ENCODE measurements around the gene LDB1.
A peak's percentile ranks its signal among the peaks of the same experiment; 100 is the strongest.

LDB1 gene, protein sequence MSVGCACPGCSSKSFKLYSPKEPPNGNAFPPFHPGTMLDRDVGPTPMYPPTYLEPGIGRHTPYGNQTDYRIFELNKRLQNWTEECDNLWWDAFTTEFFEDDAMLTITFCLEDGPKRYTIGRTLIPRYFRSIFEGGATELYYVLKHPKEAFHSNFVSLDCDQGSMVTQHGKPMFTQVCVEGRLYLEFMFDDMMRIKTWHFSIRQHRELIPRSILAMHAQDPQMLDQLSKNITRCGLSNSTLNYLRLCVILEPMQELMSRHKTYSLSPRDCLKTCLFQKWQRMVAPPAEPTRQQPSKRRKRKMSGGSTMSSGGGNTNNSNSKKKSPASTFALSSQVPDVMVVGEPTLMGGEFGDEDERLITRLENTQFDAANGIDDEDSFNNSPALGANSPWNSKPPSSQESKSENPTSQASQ

DNA sequence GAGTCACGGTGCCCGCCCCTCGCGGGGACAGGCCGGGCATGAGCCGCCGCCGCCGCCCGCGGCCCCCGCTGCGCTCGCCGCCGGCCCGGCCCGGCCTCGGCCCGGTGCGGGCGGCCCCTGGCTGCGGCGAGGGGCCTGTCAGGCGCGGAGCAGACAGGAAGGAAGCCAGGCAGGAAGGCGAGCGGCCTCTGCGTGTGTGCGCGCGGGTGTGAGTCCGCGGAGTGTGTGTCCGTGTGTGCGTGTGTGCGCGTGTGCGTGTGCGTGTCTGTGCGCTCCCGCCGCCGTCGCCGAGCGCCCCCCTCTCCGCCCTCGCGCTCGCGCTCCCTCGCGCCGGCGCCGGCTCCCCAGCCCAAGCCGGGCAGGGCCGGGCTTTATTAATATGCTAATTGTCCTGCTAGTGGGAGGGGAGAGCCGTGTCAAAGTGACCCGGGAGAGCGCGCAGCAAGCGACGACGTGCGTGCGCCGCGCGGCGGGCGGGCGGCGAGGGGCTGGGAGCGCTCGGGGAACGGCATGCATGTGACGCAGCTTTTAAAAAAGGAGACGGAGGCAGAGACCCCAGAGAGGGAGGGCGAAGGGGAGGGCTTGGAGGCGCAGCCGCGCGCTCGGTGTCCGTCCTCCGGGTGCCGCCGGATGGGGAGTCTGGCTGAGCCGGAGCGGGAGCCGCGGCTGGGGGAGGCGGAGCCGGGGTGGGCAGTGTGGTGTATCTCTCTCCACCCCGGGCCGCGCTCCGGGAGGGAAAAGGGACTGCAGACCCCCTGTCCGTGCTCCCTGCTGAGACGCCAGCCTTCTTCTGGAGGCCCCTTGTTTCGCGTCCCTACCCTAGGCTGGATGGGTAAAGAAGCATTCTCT, at the start of gene LDB1:
Gene LDB1, minus strand, starts transcription at position 227 of the 849 bp plus-strand sequence. CDS start 258 bp downstream, outside the sequence.
- DNase-seq (ENCODE audit: low read depth in 2 of 2): peak in 1 of 2 donors; percentile 47

DNA sequence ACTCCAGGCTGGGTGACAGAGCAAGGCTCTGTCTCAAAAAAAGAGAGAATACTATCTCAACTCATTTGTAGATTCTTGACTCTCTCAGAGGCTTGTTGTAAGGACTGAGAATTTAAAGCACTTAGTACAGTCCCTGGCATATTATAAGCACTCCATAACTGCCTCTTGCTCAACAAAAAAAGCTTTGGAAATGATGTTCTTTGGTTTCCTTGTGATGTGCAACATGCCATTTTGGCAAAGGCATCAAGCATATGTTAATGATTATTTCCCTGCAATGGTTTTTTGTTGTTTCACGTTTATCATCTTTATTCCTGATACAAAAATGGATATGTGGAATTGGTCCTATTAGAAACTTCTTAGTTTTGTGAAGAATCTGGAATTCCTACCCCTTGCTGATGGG, 47.7 kb upstream of the LDB1 start:
- no peak for DNase-seq (ENCODE audit: low read depth in 2 of 2)

DNA sequence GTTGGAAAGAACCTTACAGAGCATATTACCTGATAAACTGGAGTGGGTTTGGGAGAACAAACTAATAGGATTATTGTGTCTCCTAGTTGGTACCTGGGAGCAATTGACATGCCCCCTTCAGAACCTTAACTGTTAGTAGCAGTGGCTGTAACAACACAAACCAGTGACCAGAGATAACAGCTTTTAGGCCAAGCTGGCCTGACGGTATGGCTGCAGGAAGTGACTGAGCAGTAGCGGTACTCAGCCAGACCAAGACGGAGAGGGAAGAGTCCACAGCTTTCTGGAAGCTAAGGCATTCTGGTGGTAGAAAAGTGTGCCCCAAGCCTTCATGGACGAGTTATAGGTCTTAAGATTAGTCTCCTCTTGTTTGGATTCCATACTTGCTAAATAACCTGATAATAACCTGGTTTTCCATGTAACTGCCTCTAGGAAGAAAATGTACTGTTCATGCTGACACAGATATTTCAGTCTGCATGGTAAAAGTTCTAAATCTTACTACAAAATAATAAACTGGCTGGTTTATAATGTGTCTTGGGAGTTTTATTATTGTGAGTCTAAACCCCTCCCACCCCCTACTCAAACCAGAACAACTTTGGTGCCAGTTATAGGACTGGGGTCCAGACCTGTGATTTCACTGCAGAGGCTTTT, 43.3 kb upstream of the LDB1 start:
- DNase-seq (ENCODE audit: low read depth in 2 of 2): no peak

GRCh38 chr10:102159831-102160230, 39.7 kb upstream of the LDB1 start:
- DNase-seq (ENCODE audit: low read depth in 2 of 2): no peak

DNA sequence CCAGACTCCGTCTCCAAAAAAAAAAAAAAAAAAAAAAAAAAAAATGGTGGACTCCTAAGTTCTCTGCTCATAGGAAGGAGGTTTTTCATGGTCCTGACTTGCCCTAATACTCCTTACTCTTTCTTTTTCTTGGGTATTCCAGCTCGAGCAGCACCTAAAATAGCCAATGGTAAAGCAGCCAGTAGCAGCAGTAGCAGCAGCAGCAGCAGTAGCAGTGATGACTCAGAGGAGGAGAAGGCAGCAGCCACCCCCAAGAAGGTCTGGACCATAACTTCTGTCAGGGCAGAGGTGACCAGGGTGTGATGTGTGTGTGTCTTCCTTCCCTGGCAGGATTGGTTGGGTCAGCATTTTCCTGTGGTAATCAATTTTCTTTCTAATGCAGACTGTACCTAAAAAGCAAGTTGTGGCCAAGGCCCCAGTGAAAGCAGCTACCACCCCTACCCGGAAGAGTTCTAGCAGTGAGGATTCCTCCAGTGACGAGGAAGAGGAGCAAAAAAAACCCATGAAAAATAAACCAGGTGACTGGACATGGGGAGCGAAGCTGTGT, 39.0 kb upstream of the LDB1 start:
- no peak for DNase-seq (ENCODE audit: low read depth in 2 of 2)

DNA sequence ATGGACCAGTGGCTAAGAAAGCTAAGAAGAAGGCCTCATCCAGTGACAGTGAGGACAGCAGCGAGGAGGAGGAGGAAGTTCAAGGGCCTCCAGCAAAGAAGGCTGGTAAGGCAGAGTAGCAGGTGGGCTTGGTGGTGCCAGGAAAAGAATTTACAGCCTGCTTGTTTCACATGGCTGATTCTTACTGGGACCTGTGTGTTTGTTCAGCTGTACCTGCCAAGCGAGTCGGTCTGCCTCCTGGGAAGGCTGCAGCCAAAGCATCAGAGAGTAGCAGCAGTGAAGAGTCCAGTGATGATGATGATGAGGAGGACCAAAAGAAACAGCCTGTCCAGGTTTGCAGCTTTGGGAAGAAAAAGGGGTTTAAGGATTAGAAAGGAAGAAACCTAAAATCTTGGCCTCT, 37.1 kb upstream of the LDB1 start:
- no peak for DNase-seq (ENCODE audit: low read depth in 2 of 2)

DNA sequence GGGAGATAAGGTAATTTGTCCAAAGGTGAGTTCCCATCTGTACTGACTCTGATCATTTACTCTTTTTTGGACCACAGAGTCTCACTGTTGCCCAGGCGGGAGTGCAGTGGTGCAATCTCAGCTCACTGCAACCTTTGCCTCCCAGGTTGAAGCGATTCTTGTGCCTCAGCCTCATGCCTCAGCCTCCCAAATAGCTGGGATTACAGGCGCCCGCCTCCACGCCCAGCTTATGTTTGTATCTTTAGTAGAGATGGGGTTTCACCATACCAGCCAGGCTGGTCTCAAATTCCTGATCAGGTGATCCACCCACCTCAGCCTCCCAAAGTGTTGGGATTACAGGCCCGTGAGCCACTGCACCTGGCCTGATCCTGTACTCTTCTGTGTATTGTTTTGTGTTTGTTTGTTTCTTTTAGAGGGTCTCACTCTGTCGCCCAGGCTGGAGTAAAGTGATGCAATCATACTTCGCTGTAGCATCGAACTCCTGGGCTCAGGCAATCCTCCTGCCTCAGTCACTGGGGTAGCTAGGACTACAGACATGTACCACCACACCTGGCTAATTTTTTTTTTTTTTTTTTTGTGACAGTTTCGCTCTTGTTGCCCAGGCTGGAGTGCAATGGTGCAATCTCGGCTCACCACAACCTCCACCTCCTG, 34.4 kb upstream of the LDB1 start:
- no peak for DNase-seq (ENCODE audit: low read depth in 2 of 2)

DNA sequence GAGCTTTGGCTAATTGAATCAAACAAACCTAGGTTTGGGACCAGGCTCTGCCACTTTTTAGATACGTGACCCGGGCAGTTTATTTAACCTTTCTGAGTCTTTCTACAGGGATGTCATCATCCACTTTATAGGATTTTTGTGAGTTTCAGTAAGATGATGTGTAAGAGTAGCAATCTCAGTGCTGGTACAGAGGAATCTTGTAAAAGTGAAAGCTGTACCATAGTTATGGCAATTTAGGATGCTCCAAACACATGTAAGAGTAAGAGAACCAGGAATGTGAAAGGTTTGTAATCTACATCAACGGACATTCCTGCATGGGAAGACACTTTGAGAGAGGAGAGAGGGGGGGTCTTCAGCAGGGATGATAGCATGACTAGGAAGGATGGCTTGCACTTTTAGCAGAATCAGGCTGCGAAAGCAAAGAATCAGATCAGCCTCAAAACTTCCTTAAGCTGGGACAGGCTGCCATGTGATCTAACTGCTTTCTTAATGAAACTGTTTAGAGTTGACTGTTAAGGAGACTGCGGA, 33.0 kb upstream of the LDB1 start:
- no peak for DNase-seq (ENCODE audit: low read depth in 2 of 2)

DNA sequence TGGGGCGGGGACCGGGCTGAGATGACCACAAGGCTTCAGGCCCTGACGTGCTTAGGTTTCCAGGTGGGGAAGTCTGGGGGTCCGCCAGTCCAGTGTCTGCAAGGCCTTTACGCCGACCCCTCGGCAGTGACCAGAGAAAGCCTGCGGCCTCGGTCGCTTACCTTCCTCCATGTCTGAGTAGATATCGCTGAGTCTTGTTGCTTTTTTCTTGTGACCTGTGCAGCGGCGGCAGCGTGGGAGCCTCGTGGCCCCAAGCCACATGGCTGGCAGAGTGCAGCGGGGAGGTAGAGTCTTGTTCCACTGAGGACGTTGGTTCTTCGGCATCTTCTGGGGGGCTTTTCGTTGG, 32.4 kb upstream of the LDB1 start:
- DNase-seq (ENCODE audit: low read depth in 2 of 2): peak in 1 of 2 donors; percentile 22

GRCh38 chr10:102151774-102152544, 31.8 kb upstream of the LDB1 start, which contains the start of gene NOLC1:
TSS of gene NOLC1 (plus strand) at chr10:102152389. CDS start at chr10:102152411, 22 bp downstream.
- peak; percentile 100 for DNase-seq (ENCODE audit: low read depth in 2 of 2)

DNA sequence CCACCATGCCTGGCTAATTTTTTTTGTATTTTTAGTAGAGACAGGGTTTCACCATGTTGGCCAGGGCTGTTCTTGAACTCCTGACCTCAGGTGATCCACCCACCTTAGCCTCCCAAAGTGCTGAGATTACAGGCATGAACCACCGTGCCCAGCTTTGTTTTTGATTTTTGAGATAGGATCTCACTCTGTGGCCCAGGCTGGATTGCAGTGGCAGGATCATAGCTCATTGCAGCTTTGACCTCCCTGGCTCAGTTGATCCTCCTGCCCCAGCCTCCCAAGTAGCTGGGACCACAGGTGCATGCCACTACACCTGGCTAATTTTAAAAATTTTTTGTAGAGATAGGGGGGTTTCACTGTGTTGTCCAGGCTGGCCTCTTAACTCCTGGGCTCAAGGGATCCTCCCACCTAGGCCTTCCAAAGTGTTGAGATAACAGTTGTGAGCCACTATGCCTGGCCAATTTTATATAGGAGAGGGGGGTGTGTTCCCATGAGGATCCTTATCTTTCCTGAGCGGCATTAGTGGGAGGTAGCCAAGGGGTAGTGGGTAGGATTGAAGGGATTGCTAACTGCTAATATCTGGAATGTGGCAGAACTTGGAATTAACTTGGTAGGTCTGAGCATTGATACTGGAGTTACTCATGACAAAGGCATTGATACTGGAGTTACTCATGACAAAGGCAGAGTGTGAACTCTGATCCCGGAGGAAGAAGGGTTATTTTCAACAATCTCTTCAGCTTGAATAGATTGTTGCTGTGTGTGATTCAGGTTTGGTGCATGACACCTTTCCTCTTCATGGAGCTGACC, 31.0 kb upstream of the LDB1 start:
- no peak for DNase-seq (ENCODE audit: low read depth in 2 of 2)

DNA sequence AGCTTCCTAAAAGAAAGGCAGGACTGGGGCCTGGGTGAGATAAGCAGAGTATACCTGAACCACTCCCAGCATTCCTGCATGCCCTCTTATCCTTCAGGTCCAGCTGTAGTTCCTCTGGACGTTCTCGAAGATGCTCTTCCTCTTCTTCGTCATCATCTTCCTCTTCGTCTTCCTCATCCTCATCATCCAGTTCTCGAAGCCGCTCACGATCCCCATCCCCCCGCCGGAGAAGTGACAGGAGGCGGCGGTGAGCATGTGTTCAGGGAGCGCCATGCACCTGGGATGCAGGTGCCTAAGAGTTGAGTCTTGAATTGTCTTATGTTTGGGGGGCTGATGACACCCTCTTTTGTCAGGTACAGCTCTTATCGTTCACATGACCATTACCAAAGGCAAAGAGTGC, 28.1 kb upstream of the LDB1 start:
- no peak for DNase-seq (ENCODE audit: low read depth in 2 of 2)

DNA sequence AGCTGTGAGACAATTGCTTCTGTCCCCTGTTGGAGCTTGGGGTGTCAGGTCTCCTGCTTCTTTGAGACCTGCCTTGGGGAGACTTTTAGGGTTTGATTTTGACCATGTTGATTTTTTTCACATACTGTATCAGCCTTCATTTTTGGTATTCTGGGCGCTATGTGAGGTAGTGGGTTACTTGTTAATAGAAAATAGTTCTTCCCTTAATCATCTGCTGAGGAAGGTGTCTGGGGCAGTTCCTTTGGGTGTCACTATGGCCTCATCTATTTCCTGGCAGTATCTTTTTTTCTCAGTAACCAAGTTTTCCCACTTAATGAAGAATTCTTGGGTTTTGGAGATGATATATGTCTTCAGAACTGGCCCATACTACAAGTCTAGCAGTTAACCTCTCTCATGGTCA, 27.4 kb upstream of the LDB1 start:
- no peak for DNase-seq (ENCODE audit: low read depth in 2 of 2)

DNA sequence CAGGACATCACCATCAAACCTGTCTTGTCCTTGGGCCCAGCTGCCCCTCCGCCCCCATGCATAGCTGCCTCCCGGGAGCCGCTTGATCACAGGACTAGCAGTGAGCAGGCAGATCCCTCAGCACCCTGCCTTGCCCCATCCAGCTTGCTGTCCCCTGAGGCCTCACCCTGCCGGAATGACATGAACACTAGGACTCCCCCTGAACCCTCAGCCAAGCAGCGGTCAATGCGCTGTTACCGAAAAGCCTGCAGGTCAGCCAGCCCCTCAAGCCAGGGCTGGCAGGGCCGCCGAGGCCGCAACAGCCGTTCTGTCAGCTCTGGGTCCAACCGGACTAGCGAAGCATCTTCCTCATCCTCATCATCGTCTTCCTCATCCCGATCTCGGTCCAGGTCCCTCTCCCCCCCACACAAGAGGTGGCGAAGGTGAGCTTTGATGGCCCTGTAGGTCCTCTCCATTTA, 26.8 kb upstream of the LDB1 start:
- DNase-seq (ENCODE audit: low read depth in 2 of 2): no peak

DNA sequence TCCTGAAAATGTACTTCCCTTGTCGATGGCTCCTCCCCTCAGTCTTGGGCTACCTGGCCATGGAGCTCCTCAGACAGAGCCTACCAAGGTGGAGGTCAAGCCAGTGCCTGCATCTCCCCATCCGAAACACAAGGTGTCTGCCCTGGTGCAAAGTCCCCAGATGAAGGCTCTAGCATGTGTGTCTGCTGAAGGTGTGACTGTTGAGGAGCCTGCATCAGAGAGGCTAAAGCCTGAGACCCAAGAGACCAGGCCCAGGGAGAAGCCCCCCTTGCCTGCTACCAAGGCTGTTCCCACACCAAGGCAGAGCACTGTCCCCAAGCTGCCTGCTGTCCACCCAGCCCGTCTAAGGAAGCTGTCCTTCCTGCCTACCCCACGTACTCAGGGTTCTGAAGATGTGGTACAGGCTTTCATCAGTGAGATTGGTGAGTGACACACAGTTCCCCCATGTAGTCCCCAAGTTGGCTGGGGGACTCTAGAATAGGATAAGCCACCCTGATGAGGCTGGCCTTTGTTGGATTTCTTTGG, 21.5 kb upstream of the LDB1 start:
- no peak for DNase-seq (ENCODE audit: low read depth in 2 of 2)

DNA sequence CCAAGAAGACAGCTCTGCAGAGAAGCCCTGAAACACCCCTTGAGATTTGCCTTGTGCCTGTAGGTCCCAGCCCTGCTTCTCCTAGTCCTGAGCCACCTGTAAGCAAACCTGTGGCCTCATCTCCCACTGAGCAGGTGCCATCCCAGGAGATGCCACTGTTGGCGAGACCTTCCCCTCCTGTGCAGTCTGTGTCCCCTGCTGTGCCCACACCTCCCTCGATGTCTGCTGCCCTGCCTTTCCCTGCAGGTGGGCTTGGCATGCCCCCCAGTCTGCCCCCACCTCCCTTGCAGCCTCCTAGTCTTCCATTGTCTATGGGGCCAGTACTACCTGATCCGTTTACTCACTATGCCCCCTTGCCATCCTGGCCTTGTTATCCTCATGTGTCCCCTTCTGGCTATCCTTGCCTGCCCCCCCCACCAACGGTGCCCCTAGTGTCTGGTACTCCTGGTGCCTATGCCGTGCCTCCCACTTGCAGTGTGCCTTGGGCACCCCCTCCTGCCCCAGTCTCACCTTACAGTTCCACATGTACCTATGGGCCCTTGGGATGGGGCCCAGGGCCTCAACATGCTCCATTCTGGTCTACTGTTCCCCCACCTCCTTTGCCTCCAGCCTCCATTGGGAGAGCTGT, 20.9 kb upstream of the LDB1 start:
- DNase-seq (ENCODE audit: low read depth in 2 of 2): no peak

- no peak for DNase-seq (ENCODE audit: low read depth in 2 of 2)
Measured at GRCh38 chr10:102140218-102140617, 20.1 kb upstream of the LDB1 start.

DNA sequence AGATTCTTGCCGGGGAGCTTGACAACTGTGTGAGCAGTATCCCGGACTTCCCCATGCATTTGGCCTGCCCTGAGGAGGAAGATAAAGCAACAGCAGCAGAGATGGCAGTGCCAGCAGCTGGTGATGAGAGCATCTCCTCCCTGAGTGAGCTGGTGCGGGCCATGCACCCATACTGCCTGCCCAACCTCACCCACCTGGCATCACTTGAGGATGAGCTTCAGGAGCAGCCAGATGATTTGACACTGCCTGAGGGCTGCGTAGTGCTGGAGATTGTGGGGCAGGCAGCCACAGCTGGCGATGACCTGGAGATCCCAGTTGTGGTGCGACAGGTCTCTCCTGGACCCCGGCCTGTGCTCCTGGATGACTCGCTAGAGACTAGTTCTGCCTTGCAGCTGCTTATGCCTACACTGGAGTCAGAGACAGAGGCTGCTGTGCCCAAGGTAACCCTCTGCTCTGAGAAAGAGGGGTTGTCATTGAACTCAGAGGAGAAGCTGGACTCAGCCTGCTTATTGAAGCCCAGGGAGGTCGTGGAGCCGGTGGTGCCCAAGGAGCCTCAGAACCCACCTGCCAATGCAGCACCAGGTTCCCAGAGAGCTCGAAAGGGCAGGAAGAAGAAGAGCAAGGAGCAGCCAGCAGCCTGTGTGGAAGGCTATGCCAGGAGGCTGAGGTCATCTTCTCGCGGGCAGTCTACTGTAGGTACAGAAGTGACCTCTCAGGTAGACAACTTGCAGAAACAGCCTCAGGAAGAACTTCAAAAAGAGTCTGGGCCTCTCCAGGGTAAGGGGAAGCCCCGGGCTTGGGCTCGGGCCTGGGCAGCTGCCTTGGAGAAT, 19.3 kb upstream of the LDB1 start:
- DNase-seq (ENCODE audit: low read depth in 2 of 2): no peak

Measured in stimulated activated CD8-positive, alpha-beta memory T cell treated with anti-CD3 and anti-CD28 coated beads, Interleukin-15, amount 100 ng/mL, for 4 hours (primary cell).